Ovary (tissue), 3 donors: ENCODE data around the gene SPON2.

Experiments
- CTCF ChIP-seq, 3 donors: fragments of 450-650 bp in 2 of 3; fragments of 200-600 bp in 1 of 3; IDR thresholded peaks; one replicate each; pipeline versions ENCODE4 v1.5.1 to v1.8.0; 2016 to 2022; ENCODE audit warnings: antibody characterized with exemption in 3 of 3, mild to moderate bottlenecking in 1 of 3
- POLR2A ChIP-seq: fragments of 450-650 bp; IDR thresholded peaks from one replicate; pipeline ENCODE4 v1.6.1; 2017; ENCODE audit warnings: antibody characterized with exemption, mild to moderate bottlenecking, moderate library complexity
- donor health status: DM: no; HTN: no; CAD: no.

- TF ChIP-seq CTCF (IDR thresholded peaks at IDR 0.05) (no peak), POLR2A (no peak)
These were observed 30.2 kb upstream of the SPON2 start for GRCh38 chr4:1202526-1203011.
